Measurements from ENCODE around the gene IDE.
A peak's percentile ranks its signal among the peaks of the same experiment; 100 is the strongest.

GRCh38 chr10:92517034-92517655 is 56.7 kb downstream of the IDE start:
- TF ChIP-seq CTCF (IDR thresholded peaks at IDR 0.05) (peak in 5 of 7 experiments; percentile 47 to 76 (median 72)), POLR2A (IDR thresholded peaks at IDR 0.05) (no peak), EP300 (IDR thresholded peaks at IDR 0.05) (no peak), POLR2AphosphoS5 (IDR thresholded peaks at IDR 0.05) (peak in 1 of 3 donors; percentile 54)
